GM10266 (cell line): ENCODE results near the gene ZNF738.
"Not testable (repeated sequence)": the region's sequence is repeated elsewhere in the genome, so short reads cannot be mapped to it uniquely, and the experiment has no call there.

ENCODE experiments used
- DNase-seq: peaks from one replicate; pipeline ENCODE4 v3.0.0; 2012; ENCODE audit errors: extremely low spot score
- CTCF ChIP-seq: IDR thresholded peaks from 2 replicates; pipeline ENCODE4 v1.5.1; 2012; ENCODE audit warnings: mild to moderate bottlenecking, low read depth; ENCODE audit not compliant: control insufficient read depth, insufficient read depth; ENCODE audit errors: missing control alignments

The ZNF738 gene

GRCh38 chr19:21358768-21359451, at the start of gene ZNF738:
Gene ZNF738 (plus strand): TSS chr19:21359000. CDS start chr19:21359141, 141 bp downstream.
- peak; percentile 80 for DNase-seq
- TF ChIP-seq CTCF = no peak

DNA sequence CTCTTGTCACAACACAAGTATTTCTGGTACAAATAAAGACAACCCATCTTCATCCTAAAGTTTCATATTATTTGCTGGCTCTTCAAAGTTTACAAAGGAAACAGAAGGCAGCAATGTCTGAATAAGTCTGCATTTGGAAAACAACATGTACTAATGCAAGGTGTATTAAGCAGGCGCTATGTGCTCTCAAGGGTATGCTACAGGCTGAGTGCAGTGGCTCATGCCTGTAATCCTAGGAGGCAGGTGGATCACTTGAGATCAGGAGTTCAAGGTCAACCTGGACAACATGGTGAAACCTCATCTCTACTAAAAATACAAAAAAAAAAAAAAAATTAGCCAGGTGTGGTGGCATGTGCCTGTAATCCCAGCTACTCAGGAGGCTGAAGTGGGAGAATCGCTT, 46.0 kb upstream of the ZNF738 start:
- not testable (repeated sequence) for DNase-seq

- DNase-seq = no peak
- no peak for TF ChIP-seq CTCF
Measured at GRCh38 chr19:21314676-21315075, 44.1 kb upstream of the ZNF738 start.

DNA sequence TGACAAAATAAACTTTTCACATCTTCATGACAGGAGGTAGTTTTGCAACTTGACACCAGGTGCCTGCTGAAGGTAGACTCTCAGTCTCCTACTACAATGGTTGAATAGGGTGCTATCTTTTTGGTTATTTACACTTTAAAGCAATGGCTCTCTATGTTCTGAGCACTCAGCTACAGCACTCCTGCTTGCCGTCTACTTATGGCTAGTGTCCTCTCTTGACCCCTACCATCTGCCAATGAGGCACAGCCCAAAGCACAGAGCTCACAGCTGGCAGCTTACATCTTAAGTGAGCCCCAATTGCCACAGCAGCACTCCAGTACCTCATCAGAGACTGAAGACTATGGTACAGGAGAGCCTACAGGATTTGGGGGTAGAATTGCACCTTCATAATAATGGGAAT, 41.0 kb upstream of the ZNF738 start:
- no peak for TF ChIP-seq CTCF
- no peak for DNase-seq

GRCh38 chr19:21321134-21321533, 37.7 kb upstream of the ZNF738 start:
- DNase-seq = no peak
- TF ChIP-seq CTCF = no peak

GRCh38 chr19:21321996-21322395, 36.8 kb upstream of the ZNF738 start:
- DNase-seq = no peak
- no peak for TF ChIP-seq CTCF

GRCh38 chr19:21322528-21322927, 36.3 kb upstream of the ZNF738 start:
- DNase-seq = no peak
- no peak for TF ChIP-seq CTCF

GRCh38 chr19:21323000-21323399, 35.8 kb upstream of the ZNF738 start:
- TF ChIP-seq CTCF = no peak
- no peak for DNase-seq
